Cortex of kidney (tissue), 1 donor: ENCODE measurements around the gene C19orf33.

ENCODE experiments used
- DNase-seq: peaks from one replicate; lab custom pipeline; 2025; lab: John Stamatoyannopoulos, UW

The C19orf33 gene

GRCh38 chr19:38280030-38280921, 23.8 kb upstream of the C19orf33 start:
- DNase-seq, result no peak

DNA sequence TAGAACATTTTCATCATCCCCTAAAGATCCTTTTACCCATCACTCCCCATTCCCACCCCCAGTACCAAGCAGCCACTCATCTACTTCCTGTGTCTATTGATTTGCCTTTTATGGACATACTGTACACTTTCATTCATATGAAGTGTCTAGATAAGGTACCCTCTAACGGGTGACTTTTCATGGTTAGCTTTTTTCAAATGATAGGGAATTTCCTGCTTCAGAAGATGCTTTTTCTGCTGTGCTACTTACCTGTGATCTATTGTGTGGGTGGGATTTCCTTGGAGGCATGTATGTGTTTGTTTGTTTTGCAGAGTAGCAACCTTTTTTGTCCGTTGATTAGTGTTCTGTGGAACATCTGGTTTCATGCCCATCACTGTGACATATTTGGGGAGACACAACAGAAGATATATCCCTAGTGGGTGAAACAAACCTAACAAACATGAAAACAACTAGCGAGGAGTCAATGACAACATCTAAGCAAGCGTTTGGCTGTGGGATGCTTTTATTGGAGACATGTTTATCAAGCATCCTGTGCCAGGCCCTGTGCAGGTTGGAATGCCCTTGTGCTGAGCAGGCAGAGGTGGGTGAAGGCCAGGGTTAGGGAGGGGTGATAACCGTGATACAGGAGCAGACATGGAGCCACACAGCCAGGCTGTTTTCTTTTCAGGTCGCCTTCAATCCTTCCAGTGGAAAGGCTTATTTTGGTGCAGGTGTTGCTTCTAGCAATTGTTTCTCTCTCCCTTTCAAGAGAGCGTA, 22.1 kb upstream of the C19orf33 start:
- no peak for DNase-seq

DNA sequence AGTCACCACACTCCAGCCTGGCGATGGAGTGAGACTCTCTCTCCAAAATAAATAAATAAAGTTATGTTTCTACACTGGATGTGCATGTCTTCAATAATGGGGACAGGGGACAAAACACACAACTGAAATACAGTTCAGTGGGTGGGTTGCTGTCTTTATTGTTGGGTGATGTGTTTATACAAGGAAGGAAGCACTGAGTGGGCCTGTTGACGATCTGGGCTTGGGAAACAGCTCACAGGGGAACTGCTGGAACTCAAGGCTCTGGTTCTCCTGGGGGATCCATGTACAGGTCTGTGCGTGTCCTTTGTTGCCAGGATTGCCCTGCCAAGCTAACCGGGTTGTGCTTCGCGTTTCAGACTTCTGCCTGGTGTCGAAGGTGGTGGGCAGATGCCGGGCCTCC, 20.8 kb upstream of the C19orf33 start:
- DNase-seq, result no peak

DNA sequence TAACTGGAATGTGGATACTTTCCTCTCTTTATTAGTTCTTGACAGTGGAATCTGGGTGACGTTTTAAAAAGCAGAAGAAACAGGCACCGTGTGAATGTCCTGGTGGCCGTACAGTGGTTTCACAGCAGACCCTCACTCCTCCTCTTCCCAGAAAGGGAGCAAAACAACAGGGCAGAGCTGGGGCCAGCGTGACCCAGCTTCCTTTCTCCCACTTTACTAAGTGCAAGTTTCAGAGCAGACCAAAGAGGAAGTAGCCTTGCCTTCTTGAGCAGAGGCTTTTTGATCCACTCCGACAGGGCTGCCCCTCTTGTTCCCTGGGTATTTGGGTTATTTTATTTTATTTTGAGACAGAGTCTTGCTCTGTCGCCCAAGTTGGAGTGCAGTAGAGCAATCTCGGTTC, 19.6 kb upstream of the C19orf33 start:
- no peak for DNase-seq

DNA sequence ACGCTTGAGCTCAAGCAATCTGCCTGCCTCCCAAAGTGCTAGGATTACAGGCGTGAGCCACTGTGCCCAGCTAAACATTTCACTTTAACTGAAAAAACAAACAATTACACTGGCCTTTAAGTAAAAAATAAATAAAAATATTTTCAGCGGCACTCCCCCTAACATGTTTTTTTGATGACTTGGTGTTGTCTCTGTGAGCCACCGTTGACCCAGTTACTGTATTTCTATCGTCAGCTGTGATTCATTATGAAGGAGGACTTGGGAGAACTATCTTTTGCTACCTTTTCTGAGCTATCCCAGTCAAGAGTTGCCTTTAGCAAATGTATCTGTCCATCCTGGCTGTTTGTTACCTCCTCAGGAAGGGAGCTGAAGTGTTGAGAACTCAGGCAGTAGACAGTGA, 18.5 kb upstream of the C19orf33 start:
- DNase-seq, result no peak

GRCh38 chr19:38287604-38288003, 16.4 kb upstream of the C19orf33 start:
- no peak for DNase-seq

DNA sequence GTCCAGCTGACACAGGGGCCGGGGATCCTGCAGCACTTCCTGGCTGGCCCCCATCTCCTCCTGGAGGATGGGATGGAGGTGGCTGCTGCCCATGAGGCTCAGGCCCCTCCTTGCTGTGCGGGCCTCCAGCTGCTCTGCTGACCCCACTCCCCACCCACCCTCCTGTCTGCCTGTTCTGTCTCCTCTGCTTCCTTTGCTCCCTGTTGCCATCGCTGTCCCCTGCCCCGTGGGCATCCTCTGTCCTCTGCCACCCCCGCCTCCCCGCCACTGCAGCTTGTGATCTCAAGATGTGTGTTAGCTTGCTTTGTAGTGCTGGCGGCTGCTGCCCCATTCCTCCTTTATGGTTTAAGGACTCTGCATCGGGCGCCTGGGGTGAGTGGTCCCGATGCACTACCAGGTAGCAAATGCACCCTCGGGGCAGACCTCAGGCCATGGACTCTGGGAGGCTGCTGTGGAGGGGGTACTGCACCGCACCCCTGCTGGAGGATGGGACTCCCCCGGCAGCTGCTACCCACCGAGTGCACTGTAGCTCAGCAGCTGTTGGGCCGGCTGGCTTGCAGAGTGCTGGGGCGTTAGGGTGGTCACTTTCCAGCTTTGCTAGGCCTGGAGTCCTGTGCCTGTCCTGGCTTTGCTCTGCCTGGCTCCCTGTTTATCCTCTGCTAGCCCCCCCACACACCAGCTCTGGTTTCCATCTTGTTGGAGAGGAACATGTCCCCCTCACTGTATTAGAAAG, 15.8 kb upstream of the C19orf33 start:
- no peak for DNase-seq

GRCh38 chr19:38289955-38290354, 14.1 kb upstream of the C19orf33 start:
- DNase-seq, result no peak

DNA sequence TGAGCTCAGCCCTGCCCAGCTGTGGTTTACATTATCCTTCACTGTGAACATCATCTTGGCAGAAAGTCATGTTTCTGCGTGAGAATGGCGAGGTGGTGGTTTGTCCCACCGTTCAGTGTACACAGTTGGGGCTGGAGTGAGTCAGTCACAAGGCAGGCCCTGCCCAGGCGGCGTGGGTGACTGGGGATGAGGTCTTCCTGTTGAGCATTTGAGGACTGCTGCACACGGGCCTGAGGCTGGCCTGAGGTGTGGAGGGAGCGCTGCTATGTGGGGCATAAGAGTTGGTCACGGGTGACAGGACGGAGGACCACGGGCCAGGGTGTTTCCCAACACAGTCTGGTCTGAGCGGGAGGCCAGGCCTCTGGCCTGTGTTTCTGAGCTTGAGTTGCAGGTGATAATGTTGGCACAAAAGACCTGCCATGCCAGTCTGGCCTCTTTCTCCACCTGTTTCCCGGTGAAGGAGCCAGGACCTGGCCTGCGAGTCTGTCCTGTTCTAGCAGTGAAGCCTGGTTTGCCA, 13.4 kb upstream of the C19orf33 start:
- no peak for DNase-seq

GRCh38 chr19:38291855-38292254, 12.2 kb upstream of the C19orf33 start:
- DNase-seq, result no peak

GRCh38 chr19:38293281-38293680, 10.8 kb upstream of the C19orf33 start:
- DNase-seq, result no peak

GRCh38 chr19:38294090-38294489, 10.0 kb upstream of the C19orf33 start:
- no peak for DNase-seq

GRCh38 chr19:38298821-38299680, 5.0 kb upstream of the C19orf33 start:
- DNase-seq, result no peak

DNA sequence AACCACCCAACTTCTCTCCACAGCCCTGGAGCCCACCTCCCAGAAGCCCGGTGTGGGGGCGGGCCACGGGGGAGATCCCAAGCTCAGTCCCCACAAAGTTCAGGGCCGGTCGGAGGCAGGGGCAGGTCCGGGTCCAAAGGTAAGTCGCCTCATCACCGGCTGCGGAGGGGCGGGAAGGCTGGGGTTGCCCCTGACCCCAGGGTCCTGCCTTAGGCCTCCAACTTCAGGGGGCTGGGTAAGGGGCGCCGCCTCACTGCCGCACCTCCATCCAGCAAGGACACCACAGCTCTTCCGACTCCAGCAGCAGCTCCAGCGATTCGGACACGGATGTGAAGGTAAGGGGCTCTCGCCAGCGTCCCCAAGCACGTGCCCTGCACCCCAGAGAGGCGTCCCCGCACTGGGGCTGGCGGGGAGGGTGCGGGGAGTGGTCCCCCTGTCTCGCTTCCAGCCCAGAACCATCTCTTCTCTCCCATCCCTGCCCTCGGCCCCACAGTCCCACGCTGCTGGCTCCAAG, 358 bp downstream of the C19orf33 start:
- no peak for DNase-seq

DNA sequence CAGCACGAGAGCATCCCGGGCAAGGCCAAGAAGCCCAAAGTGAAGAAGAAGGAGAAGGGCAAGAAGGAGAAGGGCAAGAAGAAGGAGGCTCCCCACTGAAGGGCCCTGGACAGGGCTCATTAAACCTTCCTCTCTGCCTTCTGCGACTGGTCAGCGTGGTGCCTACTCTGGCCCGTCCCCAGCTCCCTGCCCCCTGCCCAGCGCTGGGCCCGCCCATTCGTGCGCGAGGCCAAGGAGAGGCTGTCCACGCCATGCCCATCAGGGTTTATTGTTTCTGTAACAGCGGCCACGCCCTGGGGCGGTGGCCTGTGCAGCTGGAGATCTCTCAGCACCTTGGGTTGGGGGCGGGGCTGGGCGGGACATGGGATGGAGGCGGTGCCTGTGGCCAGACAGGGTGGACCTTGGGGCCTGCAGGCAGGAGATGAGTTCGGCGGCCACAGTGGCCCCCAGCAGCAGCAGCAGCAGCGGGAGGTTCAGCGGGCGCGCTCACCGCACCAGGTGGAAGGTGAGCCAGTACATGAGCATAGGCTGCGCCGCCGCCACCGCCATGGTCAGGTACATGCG, 897 bp downstream of the C19orf33 start:
- DNase-seq, result no peak

DNA sequence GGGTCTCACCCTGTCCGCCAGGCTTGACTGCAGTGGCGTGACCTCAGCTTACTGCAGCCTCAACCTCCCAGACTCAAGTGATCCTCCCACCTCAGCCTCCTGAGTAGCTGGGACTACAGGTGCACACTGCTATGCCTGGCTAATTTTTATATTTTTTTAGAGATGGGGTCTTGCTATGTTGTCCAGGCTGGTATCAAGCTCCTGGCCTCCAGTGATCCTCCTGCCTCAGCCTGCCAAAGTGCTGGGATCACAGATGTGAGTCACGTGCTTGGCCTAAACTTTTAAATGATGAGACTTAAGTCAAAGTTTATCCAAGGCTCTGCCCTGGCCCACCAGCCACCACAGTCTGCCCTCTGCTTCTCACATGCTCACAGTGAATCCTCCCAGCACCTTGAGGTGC, 2.2 kb downstream of the C19orf33 start:
- DNase-seq, result no peak

GRCh38 chr19:38307076-38307475, 3.0 kb downstream of the C19orf33 start:
- DNase-seq, result no peak

GRCh38 chr19:38307597-38307996, 3.5 kb downstream of the C19orf33 start:
- no peak for DNase-seq

DNA sequence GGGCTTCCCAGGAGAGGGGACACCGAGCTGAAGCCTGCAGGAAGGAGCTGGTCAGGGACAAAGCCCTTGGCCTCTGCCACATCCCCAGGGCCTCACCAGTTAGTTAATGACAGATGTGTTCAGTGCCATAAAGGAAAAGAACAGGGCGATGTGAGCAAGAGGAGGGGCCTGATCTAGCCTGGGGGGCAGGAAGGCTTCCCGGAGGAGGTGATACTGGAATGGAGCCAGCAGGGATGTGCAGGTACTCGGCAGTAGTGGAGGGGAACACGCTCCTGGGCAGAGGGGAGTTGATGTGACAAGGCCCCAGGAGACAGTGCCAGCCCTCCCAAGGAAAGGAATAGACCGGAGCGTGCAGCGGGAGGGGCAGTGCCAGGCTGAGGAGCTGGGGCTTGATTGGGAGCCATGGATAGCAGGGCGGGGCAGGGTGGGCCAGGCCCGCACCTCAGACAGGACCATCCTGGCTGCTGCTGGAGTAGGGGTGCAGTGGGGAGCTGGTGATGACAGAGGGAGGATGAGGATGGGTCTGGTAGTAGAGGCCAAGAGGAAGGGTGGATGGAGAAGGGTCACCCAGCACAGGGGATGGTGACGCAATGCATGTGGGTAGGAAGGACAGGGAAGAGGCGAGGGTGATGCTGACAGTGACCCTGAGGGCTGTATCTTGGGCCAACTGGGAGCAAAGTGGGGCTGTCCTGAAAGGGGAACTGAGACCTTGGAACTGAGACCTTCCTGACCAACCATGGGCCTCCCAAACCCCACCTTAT, 4.1 kb downstream of the C19orf33 start:
- DNase-seq, result no peak
